ENCODE results near the gene TMEM54. TPM values are rescaled to one million over a fixed set of nuclear protein-coding genes. Genes with fewer than 3 reads are reported as not detected.

The TMEM54 gene
- total RNA-seq, 2 donors from 2014 or later = 96.2 to 239 TPM

- Histone ChIP-seq H3K27ac (no peak overlapping the region), H3K27me3 (replicated peaks; ENCODE audit: insufficient read depth) (no peaks in the 10 kb centered on the region), H3K4me3 (no peak overlapping the region), H3K36me3 (no peaks in the 10 kb centered on the region), H3K9me3 (no peaks in the 10 kb centered on the region), H3K4me1 (replicated peaks) (no peaks in the 10 kb centered on the region)
- DNase-seq (ENCODE audit: low spot score) = no peak
- 98% methylated on average over 2 of the region's 2 CpGs for WGBS
- TF ChIP-seq POLR2AphosphoS5 (IDR thresholded peaks at IDR 0.05) = no peak
- no peak for TF ChIP-seq CTCF (IDR thresholded peaks at IDR 0.05)
- no peak for TF ChIP-seq POLR2A (IDR thresholded peaks at IDR 0.05)
- intact Hi-C loops (cut with DNase I) = no loop called here
These were observed 26.3 kb upstream of the TMEM54 start for GRCh38 chr1:32927441-32927840.

GRCh38 chr1:32926562-32926961 lies 25.4 kb upstream of the TMEM54 start:
- no peak overlapping the region for H3K4me3 ChIP-seq
- H3K27me3 ChIP-seq (replicated peaks; ENCODE audit: insufficient read depth) = no peaks in the 10 kb centered on the region
- intact Hi-C loops (cut with DNase I) = no loop called here
- TF ChIP-seq POLR2AphosphoS5 (IDR thresholded peaks at IDR 0.05) (no peak), CTCF (IDR thresholded peaks at IDR 0.05) (no peak), POLR2A (IDR thresholded peaks at IDR 0.05) (no peak)
- WGBS = 89% methylated on average over 6 of the region's 6 CpGs
- H3K9me3 ChIP-seq = no peaks in the 10 kb centered on the region
- H3K36me3 ChIP-seq = no peaks in the 10 kb centered on the region
- no peaks in the 10 kb centered on the region for H3K4me1 ChIP-seq (replicated peaks)
- DNase-seq (ENCODE audit: low spot score) = no peak
- no peak overlapping the region for H3K27ac ChIP-seq

GRCh38 chr1:32925403-32926162 lies 24.4 kb upstream of the TMEM54 start:
- Histone ChIP-seq H3K9me3 (no peaks in the 10 kb centered on the region), H3K27me3 (replicated peaks; ENCODE audit: insufficient read depth) (no peaks in the 10 kb centered on the region), H3K4me1 (replicated peaks) (no peaks in the 10 kb centered on the region), H3K4me3 (no peak overlapping the region), H3K27ac (no peak overlapping the region), H3K36me3 (no peaks in the 10 kb centered on the region)
- 19% methylated on average over 24 of the region's 24 CpGs for WGBS
- no peak for DNase-seq (ENCODE audit: low spot score)
- intact Hi-C loops (cut with DNase I) = no loop called here
- TF ChIP-seq POLR2AphosphoS5 (IDR thresholded peaks at IDR 0.05) (no peak), POLR2A (IDR thresholded peaks at IDR 0.05) (no peak), CTCF (IDR thresholded peaks at IDR 0.05) (no peak)

GRCh38 chr1:32924881-32925344 lies 23.7 kb upstream of the TMEM54 start:
- 29% methylated on average over 23 of the region's 31 CpGs for WGBS
- no peaks in the 10 kb centered on the region for H3K27me3 ChIP-seq (replicated peaks; ENCODE audit: insufficient read depth)
- no peak overlapping the region for H3K27ac ChIP-seq
- H3K36me3 ChIP-seq = no peaks in the 10 kb centered on the region
- no peaks in the 10 kb centered on the region for H3K9me3 ChIP-seq
- H3K4me1 ChIP-seq (replicated peaks) = no peaks in the 10 kb centered on the region
- H3K4me3 ChIP-seq = no peak overlapping the region
- intact Hi-C loops (cut with DNase I) = no loop called here
- no peak for DNase-seq (ENCODE audit: low spot score)
- TF ChIP-seq POLR2A (IDR thresholded peaks at IDR 0.05) (no peak), POLR2AphosphoS5 (IDR thresholded peaks at IDR 0.05) (no peak), CTCF (IDR thresholded peaks at IDR 0.05) (no peak)

GRCh38 chr1:32920833-32921232 lies 19.6 kb upstream of the TMEM54 start:
- no peak for DNase-seq (ENCODE audit: low spot score)
- intact Hi-C loops (cut with DNase I) = no loop called here

More at GRCh38 chr1:32920833-32921232, 19.6 kb upstream of the TMEM54 start:
- 77% methylated on average over 7 of the region's 7 CpGs for WGBS
- Histone ChIP-seq H3K27ac (no peak overlapping the region), H3K4me3 (no peak overlapping the region), H3K27me3 (replicated peaks; ENCODE audit: insufficient read depth) (no peaks in the 10 kb centered on the region), H3K36me3 (no peaks in the 10 kb centered on the region), H3K4me1 (replicated peaks) (no peaks in the 10 kb centered on the region), H3K9me3 (no peaks in the 10 kb centered on the region)
- TF ChIP-seq POLR2A (IDR thresholded peaks at IDR 0.05) = no peak
- no peak for TF ChIP-seq CTCF (IDR thresholded peaks at IDR 0.05)
- TF ChIP-seq POLR2AphosphoS5 (IDR thresholded peaks at IDR 0.05) = no peak

All from prostate gland (tissue), 2 donors.